Caco-2 (cell line): ENCODE data around the gene LRIG3. TPM values are rescaled to one million over a fixed set of nuclear protein-coding genes. Genes with fewer than 3 reads are reported as not detected.

Experiments
- BruUV-seq: library from RNA; stranded (reverse); fragments of 400-500 nt; replicated peaks from 2 replicates; lab custom pipeline; 2021; lab: Mats Ljungman, UMichigan
- CTCF ChIA-PET: fragments of 300-600 bp; sonication (Branson Sonifier 250); formaldehyde crosslinking; loops from one replicate; lab custom pipeline; 2022; ENCODE audit warnings: antibody characterized with exemption; lab: Charles Lee
- POLR2A ChIA-PET: fragments of 300-600 bp; sonication (Branson Sonifier 250); formaldehyde crosslinking; loops from one replicate; lab custom pipeline; 2022; ENCODE audit warnings: antibody characterized with exemption; lab: Charles Lee
- DNase-seq, 2 experiments: peaks; one replicate each; pipeline versions ENCODE4 v3.0.0 to v3.0.0-alpha.2; 2020 to 2022
- H3K27me3 ChIP-seq: replicated peaks from 2 replicates; pipeline ENCODE4 v1.6.0; 2011; ENCODE audit warnings: low read length; ENCODE audit not compliant: control insufficient read depth, insufficient read depth
- H3K36me3 ChIP-seq: 2 replicates; pipeline ENCODE4 v1.5.1; 2011; ENCODE audit warnings: low read length; ENCODE audit not compliant: control insufficient read depth, insufficient read depth
- H3K4me1 ChIP-seq: fragments of 250-450 bp; sonication (Bioruptor Pico); 2 replicates; pipeline ENCODE4 v1.5.1; 2020; ENCODE audit warnings: mild to moderate bottlenecking
- H3K4me3 ChIP-seq: 2 replicates; pipeline ENCODE4 v1.5.1; 2011; ENCODE audit warnings: low read depth, mild to moderate bottlenecking, control low read depth, low read length
- H3K9me3 ChIP-seq: fragments of 250-450 bp; sonication (Bioruptor Pico); 2 replicates; pipeline ENCODE4 v1.5.1; 2020; ENCODE audit warnings: mild to moderate bottlenecking, moderate library complexity
- H3K27ac Mint-ChIP-seq: one replicate; pipeline ENCODE4 v1.8.0; 2022; ENCODE audit warnings: mixed read lengths; ENCODE audit not compliant: unreplicated experiment
- H3K27me3 Mint-ChIP-seq: one replicate; pipeline ENCODE4 v1.8.0; 2022; ENCODE audit warnings: mixed read lengths; ENCODE audit not compliant: insufficient read depth, unreplicated experiment
- H3K36me3 Mint-ChIP-seq: one replicate; pipeline ENCODE4 v1.8.0; 2022; ENCODE audit warnings: mild to moderate bottlenecking, mixed read lengths; ENCODE audit not compliant: insufficient read depth, unreplicated experiment
- H3K4me1 Mint-ChIP-seq: one replicate; pipeline ENCODE4 v1.8.0; 2022; ENCODE audit warnings: low read depth, mixed read lengths; ENCODE audit not compliant: unreplicated experiment
- H3K4me3 Mint-ChIP-seq: one replicate; pipeline ENCODE4 v1.8.0; 2022; ENCODE audit warnings: mild to moderate bottlenecking, moderate library complexity, mixed read lengths; ENCODE audit not compliant: unreplicated experiment
- H3K9me3 Mint-ChIP-seq: one replicate; pipeline ENCODE4 v1.8.0; 2022; ENCODE audit warnings: mixed read lengths; ENCODE audit not compliant: unreplicated experiment
- intact Hi-C: fragments of 100-400 bp; cut with micrococcal nuclease; formaldehyde crosslinking; loops from one replicate; pipeline ENCODE4 v1.10.0; 2022; ENCODE audit not compliant: unreplicated experiment
- total RNA-seq: library from RNA; stranded (reverse); gene quantifications from 2 replicates; pipeline ENCODE4 v1.2.3, GENCODE V29; 2022
- TF ChIP-seq, protein P1 (sequence below), 2 experiments: fragments of 200-600 bp in 1 of 2; IDR thresholded peaks; 1 replicate in 1 of 2; 2 replicates in 1 of 2; pipeline versions ENCODE4 v1.5.1 to v1.8.0; 2011 to 2022; ENCODE audit warnings: antibody characterized with exemption in 1 of 2, control low read depth in 1 of 2, inconsistent platforms in 1 of 2, low read depth in 1 of 2, low read length in 1 of 2, mild to moderate bottlenecking in 1 of 2, moderate library complexity in 1 of 2; ENCODE audit not compliant: insufficient read depth in 1 of 2, severe bottlenecking in 1 of 2, unreplicated experiment in 1 of 2

The LRIG3 gene
- total RNA-seq, 1 experiment from 2014 or later, result 19.1 TPM

DNA sequence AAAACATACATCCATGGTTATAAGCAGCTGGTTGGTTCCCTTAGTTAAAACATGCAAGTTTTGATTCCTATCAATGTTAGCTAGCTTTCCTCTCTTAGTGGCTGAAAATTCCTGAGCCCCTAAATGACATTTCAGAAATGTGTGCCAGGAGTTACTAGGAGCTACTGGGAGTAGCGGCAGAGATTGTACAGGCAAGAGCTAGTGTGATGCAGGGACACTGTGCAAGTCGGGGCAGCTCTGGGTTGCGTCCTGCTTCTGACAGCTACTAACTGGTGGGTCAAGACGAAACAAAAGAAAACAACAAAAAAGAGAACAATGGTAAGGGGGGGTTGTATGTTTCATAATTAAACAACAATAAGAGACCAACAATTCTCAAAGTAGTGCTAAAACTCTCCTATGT, 35.4 kb downstream of the LRIG3 start:
- Histone ChIP-seq H3K4me3 (no peak overlapping the region), H3K36me3 (no peaks in the 10 kb centered on the region; the same call in 1 of the 2 replicates), H3K27me3 (no peaks in the 10 kb centered on the region), H3K4me1 (no peaks in the 10 kb centered on the region), H3K9me3 (no peaks in the 10 kb centered on the region)
- Mint-ChIP-seq H3K4me1 (no peaks in the 10 kb centered on the region), H3K4me3 (no peak overlapping the region), H3K36me3 (peaks cover 37% of the 10 kb centered on the region), H3K27me3 (no peaks in the 10 kb centered on the region), H3K27ac (no peak overlapping the region), H3K9me3 (no peaks in the 10 kb centered on the region)
- no TSS peak for BruUV-seq
- TF ChIP-seq, protein P1, sequence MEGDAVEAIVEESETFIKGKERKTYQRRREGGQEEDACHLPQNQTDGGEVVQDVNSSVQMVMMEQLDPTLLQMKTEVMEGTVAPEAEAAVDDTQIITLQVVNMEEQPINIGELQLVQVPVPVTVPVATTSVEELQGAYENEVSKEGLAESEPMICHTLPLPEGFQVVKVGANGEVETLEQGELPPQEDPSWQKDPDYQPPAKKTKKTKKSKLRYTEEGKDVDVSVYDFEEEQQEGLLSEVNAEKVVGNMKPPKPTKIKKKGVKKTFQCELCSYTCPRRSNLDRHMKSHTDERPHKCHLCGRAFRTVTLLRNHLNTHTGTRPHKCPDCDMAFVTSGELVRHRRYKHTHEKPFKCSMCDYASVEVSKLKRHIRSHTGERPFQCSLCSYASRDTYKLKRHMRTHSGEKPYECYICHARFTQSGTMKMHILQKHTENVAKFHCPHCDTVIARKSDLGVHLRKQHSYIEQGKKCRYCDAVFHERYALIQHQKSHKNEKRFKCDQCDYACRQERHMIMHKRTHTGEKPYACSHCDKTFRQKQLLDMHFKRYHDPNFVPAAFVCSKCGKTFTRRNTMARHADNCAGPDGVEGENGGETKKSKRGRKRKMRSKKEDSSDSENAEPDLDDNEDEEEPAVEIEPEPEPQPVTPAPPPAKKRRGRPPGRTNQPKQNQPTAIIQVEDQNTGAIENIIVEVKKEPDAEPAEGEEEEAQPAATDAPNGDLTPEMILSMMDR (IDR thresholded peaks at IDR 0.05; ENCODE audit: insufficient read depth in 1 of 2, low read depth in 1 of 2, low read length in 1 of 2, severe bottlenecking in 1 of 2, unreplicated experiment in 1 of 2), result no peak
- DNase-seq, result no peak
- ChIA-PET CTCF (no interaction called here), POLR2A (no interaction called here)
- intact Hi-C loops, result no loop called here

DNA sequence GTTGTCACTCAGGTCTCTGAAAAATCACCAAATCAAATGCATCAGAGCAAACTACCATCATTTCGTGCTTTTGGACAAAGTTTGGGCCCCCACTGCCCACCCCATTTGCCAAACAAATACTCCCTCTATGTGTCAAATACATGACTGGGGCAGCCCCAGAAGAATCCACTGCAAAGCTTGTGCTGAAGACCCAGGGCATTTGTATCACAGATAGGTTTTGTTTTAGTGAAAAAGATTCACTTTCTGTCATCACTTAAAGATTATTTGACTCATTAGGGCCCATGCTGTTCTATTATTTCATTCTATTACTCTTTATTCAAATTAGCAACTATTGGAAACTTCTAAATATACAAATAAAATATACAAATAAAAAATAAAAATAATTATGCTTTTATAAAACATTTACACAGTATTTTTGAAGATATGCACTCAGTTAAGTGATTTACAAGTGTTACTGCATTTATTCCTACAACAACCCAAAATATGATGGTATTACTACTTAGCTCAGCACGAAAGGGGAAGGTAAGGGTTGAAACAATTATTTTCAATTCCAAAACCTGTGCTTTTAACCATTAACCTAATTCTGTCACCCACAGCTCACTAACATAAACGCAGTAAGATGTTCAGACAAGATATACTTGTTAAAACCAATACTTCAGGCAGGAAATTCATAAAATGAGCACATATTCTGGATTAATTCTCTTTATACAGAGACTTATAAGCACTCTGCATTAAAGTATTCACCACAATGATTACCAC, 36.5 kb downstream of the LRIG3 start:
- Mint-ChIP-seq H3K27me3 (no peaks in the 10 kb centered on the region), H3K4me1 (no peaks in the 10 kb centered on the region), H3K36me3 (peaks cover 31% of the 10 kb centered on the region), H3K4me3 (no peak overlapping the region), H3K27ac (no peak overlapping the region), H3K9me3 (no peaks in the 10 kb centered on the region)
- TF ChIP-seq, protein P1 (IDR thresholded peaks at IDR 0.05; ENCODE audit: insufficient read depth in 1 of 2, low read depth in 1 of 2, low read length in 1 of 2, severe bottlenecking in 1 of 2, unreplicated experiment in 1 of 2), result no peak
- H3K36me3 ChIP-seq, result no peaks in the 10 kb centered on the region; the same call in 1 of the 2 replicates
- no peaks in the 10 kb centered on the region for H3K4me1 ChIP-seq
- intact Hi-C loops, result no loop called here
- H3K4me3 ChIP-seq, result no peak overlapping the region
- ChIA-PET POLR2A (no interaction called here), CTCF (no interaction called here)
- DNase-seq, result no peak
- BruUV-seq, result no TSS peak
- no peaks in the 10 kb centered on the region for H3K9me3 ChIP-seq
- H3K27me3 ChIP-seq, result no peaks in the 10 kb centered on the region

DNA sequence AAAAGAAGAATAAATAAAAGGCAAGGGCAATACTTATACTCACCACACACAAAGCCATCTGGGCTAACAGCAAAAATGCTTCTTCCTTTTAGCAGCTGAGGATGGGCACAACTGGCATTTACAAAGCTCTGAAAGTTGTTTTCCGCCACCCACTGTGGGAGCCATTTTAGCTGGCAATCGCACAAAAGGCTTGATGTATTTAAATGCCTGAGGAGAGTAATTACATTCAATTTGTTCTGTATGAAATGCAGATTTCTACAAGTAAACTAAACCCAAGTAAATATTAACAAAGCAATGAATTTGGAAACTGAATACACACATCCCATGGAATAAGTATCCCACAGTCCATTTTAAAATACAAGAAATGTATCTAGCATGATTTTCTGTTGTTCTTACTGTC, 37.5 kb downstream of the LRIG3 start:
- CTCF ChIA-PET, result no interaction called here

More for the DNA sequence above, 37.5 kb downstream of the LRIG3 start:
- Histone ChIP-seq H3K4me3 (no peak overlapping the region), H3K4me1 (no peaks in the 10 kb centered on the region), H3K27me3 (no peaks in the 10 kb centered on the region), H3K36me3 (no peaks in the 10 kb centered on the region; the same call in 1 of the 2 replicates), H3K9me3 (no peaks in the 10 kb centered on the region)
- Mint-ChIP-seq H3K27me3 (no peaks in the 10 kb centered on the region), H3K4me3 (no peak overlapping the region), H3K36me3 (peaks cover 39% of the 10 kb centered on the region), H3K27ac (no peak overlapping the region), H3K4me1 (no peaks in the 10 kb centered on the region), H3K9me3 (no peaks in the 10 kb centered on the region)
- TF ChIP-seq, protein P1 (IDR thresholded peaks at IDR 0.05; ENCODE audit: insufficient read depth in 1 of 2, low read depth in 1 of 2, low read length in 1 of 2, severe bottlenecking in 1 of 2, unreplicated experiment in 1 of 2), result no peak
- intact Hi-C loops, result no loop called here
- POLR2A ChIA-PET, result no interaction called here
- BruUV-seq, result no TSS peak
- DNase-seq, result no peak
